HG03520 (cell line): ENCODE results near the gene CFAP97D1.
"Not testable (repeated sequence)": the region's sequence is repeated elsewhere in the genome, so short reads cannot be mapped to it uniquely, and the experiment has no call there.

Experiments
- ATAC-seq: cut with Tn5 transposase; IDR thresholded peaks from one replicate; pipeline ENCODE4 v1.9.1; 2021; ENCODE audit warnings: mild to moderate bottlenecking, moderate library complexity; ENCODE audit not compliant: unreplicated experiment

CFAP97D1 gene

GRCh38 chr17:43792668-43793067, 12.4 kb downstream of the CFAP97D1 start:
- not testable (repeated sequence) for ATAC-seq

GRCh38 chr17:43798024-43798423, 17.8 kb downstream of the CFAP97D1 start:
- not testable (repeated sequence) for ATAC-seq

GRCh38 chr17:43799047-43799446, 18.8 kb downstream of the CFAP97D1 start:
- no peak for ATAC-seq

- no peak for ATAC-seq
These were observed 20.5 kb downstream of the CFAP97D1 start for GRCh38 chr17:43800736-43801135.

- no peak for ATAC-seq
These were observed 21.6 kb downstream of the CFAP97D1 start for GRCh38 chr17:43801844-43802243.

GRCh38 chr17:43803758-43804157, 23.5 kb downstream of the CFAP97D1 start:
- ATAC-seq, result no peak

GRCh38 chr17:43805117-43805516, 24.9 kb downstream of the CFAP97D1 start:
- ATAC-seq, result no peak

GRCh38 chr17:43808076-43808475, 27.8 kb downstream of the CFAP97D1 start:
- no peak for ATAC-seq

- ATAC-seq, result no peak
These were observed 28.9 kb downstream of the CFAP97D1 start for GRCh38 chr17:43809121-43809520.

GRCh38 chr17:43810226-43810715, 30.0 kb downstream of the CFAP97D1 start:
- no peak for ATAC-seq

GRCh38 chr17:43810823-43811222, 30.6 kb downstream of the CFAP97D1 start:
- no peak for ATAC-seq

- ATAC-seq, result no peak
These were observed 32.4 kb downstream of the CFAP97D1 start for GRCh38 chr17:43812396-43813265.

- ATAC-seq, result no peak
These were observed 33.2 kb downstream of the CFAP97D1 start for GRCh38 chr17:43813386-43813785.

GRCh38 chr17:43814026-43814425, 33.8 kb downstream of the CFAP97D1 start:
- ATAC-seq, result no peak

GRCh38 chr17:43814714-43815113, 34.5 kb downstream of the CFAP97D1 start:
- ATAC-seq, result no peak

GRCh38 chr17:43816336-43817320, 36.4 kb downstream of the CFAP97D1 start:
- ATAC-seq, result no peak

GRCh38 chr17:43817826-43818225, 37.6 kb downstream of the CFAP97D1 start:
- ATAC-seq, result no peak

- no peak for ATAC-seq
These were observed 38.7 kb downstream of the CFAP97D1 start for GRCh38 chr17:43818966-43819365.

- no peak for ATAC-seq
These were observed 40.5 kb downstream of the CFAP97D1 start for GRCh38 chr17:43820759-43821158.

GRCh38 chr17:43822570-43823190, 42.4 kb downstream of the CFAP97D1 start:
- no peak for ATAC-seq
